Thoracic aorta (tissue), 2 donors: Measurements from ENCODE around the gene AOX1. TPM values are rescaled to one million over a fixed set of nuclear protein-coding genes. Genes with fewer than 3 reads are reported as not detected.

Experiments
- ATAC-seq: fragments of 150-250 bp; one replicate; pipeline ENCODE4 v1.8.0; 2017; ENCODE audit warnings: low read depth; ENCODE audit not compliant: insufficient number of reproducible peaks, low FRiP score
- DNase-seq: peaks from one replicate; pipeline ENCODE4 v3.0.0-alpha.2; 2020; ENCODE audit warnings: low spot score
- H3K27ac ChIP-seq, 2 donors: fragments of 200-600 bp; sonication (generic); 1 replicate in 1 of 2; 2 replicates in 1 of 2; pipeline ENCODE4 v1.5.1; 2016; ENCODE audit warnings: mild to moderate bottlenecking in 2 of 2, moderate library complexity in 2 of 2
- H3K27me3 ChIP-seq: fragments of 200-600 bp; sonication (generic); replicated peaks from 2 replicates; pipeline ENCODE4 v1.6.0; 2016; ENCODE audit warnings: mild to moderate bottlenecking; ENCODE audit not compliant: insufficient read depth
- H3K36me3 ChIP-seq: fragments of 200-600 bp; sonication (generic); one replicate; pipeline ENCODE4 v1.5.1; 2016
- H3K4me1 ChIP-seq, 2 donors: fragments of 200-600 bp; sonication (generic); 1 replicate in 1 of 2; 2 replicates in 1 of 2; pipeline versions ENCODE4 v1.5.1 to v1.6.0; 2016; ENCODE audit warnings: low read depth in 2 of 2, mild to moderate bottlenecking in 1 of 2; ENCODE audit not compliant: control insufficient read depth in 1 of 2
- H3K4me3 ChIP-seq: fragments of 200-600 bp; sonication (generic); 2 replicates; pipeline ENCODE4 v1.5.1; 2016; ENCODE audit warnings: mild to moderate bottlenecking
- H3K9me3 ChIP-seq: fragments of 200-600 bp; sonication (generic); 2 replicates; pipeline ENCODE4 v1.5.1; 2016
- CTCF ChIP-seq: fragments of 200-600 bp; sonication (generic); IDR thresholded peaks from one replicate; pipeline ENCODE4 v1.5.1; 2019; ENCODE audit warnings: antibody characterized with exemption
- total RNA-seq, 2 donors: library from RNA; depleted of rRNA; stranded (reverse); fragments of >200 nt; gene quantifications; one replicate each; pipeline versions ENCODE4 v1.1.0 to v1.2.3, GENCODE V29; 2016

Gene AOX1
- total RNA-seq, 2 donors from 2014 or later, result 56.1 to 69.9 TPM

GRCh38 chr2:200658278-200658864 lies 72.6 kb downstream of the AOX1 start:
- Histone ChIP-seq H3K27me3 (no peaks in the 10 kb centered on the region), H3K4me3 (no peak overlapping the region), H3K36me3 (no peaks in the 10 kb centered on the region), H3K9me3 (no peaks in the 10 kb centered on the region), H3K4me1 (no peaks in the 10 kb centered on the region), H3K27ac (no peak overlapping the region)
- DNase-seq (no peak), ATAC-seq (peak; percentile 33)
- TF ChIP-seq CTCF, result no peak

- H3K9me3 ChIP-seq, result no peaks in the 10 kb centered on the region
- H3K36me3 ChIP-seq, result no peaks in the 10 kb centered on the region
- no peaks in the 10 kb centered on the region for H3K4me1 ChIP-seq
- no peak overlapping the region for H3K27ac ChIP-seq
- no peak for DNase-seq
- no peaks in the 10 kb centered on the region for H3K27me3 ChIP-seq
- no peak for ATAC-seq
- TF ChIP-seq CTCF, result no peak
- no peak overlapping the region for H3K4me3 ChIP-seq
Observed at GRCh38 chr2:200659410-200659809, 73.6 kb downstream of the AOX1 start.

- Histone ChIP-seq H3K9me3 (no peaks in the 10 kb centered on the region), H3K27ac (no peak overlapping the region), H3K4me1 (no peaks in the 10 kb centered on the region), H3K36me3 (no peaks in the 10 kb centered on the region), H3K4me3 (no peak overlapping the region), H3K27me3 (no peaks in the 10 kb centered on the region)
- TF ChIP-seq CTCF, result no peak
- DNase-seq (no peak), ATAC-seq (no peak)
Observed at GRCh38 chr2:200661477-200661876, 75.7 kb downstream of the AOX1 start.

- Histone ChIP-seq H3K4me3 (no peak overlapping the region), H3K9me3 (no peaks in the 10 kb centered on the region), H3K4me1 (no peaks in the 10 kb centered on the region), H3K27me3 (no peaks in the 10 kb centered on the region), H3K36me3 (no peaks in the 10 kb centered on the region), H3K27ac (no peak overlapping the region)
- no peak for ATAC-seq
- DNase-seq, result no peak
- TF ChIP-seq CTCF, result no peak
Observed at GRCh38 chr2:200662727-200663126, 76.9 kb downstream of the AOX1 start.

- Histone ChIP-seq H3K27me3 (no peaks in the 10 kb centered on the region), H3K4me1 (no peaks in the 10 kb centered on the region), H3K9me3 (no peaks in the 10 kb centered on the region), H3K27ac (no peak overlapping the region), H3K36me3 (no peaks in the 10 kb centered on the region), H3K4me3 (no peak overlapping the region)
- DNase-seq (no peak), ATAC-seq (no peak)
- no peak for TF ChIP-seq CTCF
Observed at GRCh38 chr2:200664770-200665494, 79.1 kb downstream of the AOX1 start.
